HEK293 (cell line): Measurements from ENCODE around the gene SLIT1.

Experiments used
- CTCF ChIA-PET: fragments of 350-600 bp; formaldehyde crosslinking; extraction: SDS; loops from one replicate; lab custom pipeline; 2021; ENCODE audit warnings: antibody characterized with exemption; lab: Yijun Ruan, JAX
- POLR2A ChIA-PET: fragments of 300-600 bp; formaldehyde crosslinking; extraction: SDS; loops from one replicate; lab custom pipeline; 2020; ENCODE audit warnings: antibody characterized with exemption, inconsistent platforms; lab: Yijun Ruan, JAX
- H3K27ac ChIP-seq: fragments of 200-500 bp; sonication (Bioruptor generic); 2 replicates; pipeline ENCODE4 v1.5.1; 2014; ENCODE audit warnings: low read depth, low read length, control low read depth, inconsistent platforms; ENCODE audit errors: extremely low read depth
- H3K36me3 ChIP-seq, 2 experiments: fragments of 200-500 bp in 1 of 2; sonication (Bioruptor generic) in 1 of 2; 1 replicate in 1 of 2; 2 replicates in 1 of 2; pipeline ENCODE4 v1.5.1; 2014 to 2017; ENCODE audit warnings: inconsistent platforms in 2 of 2, low read length in 2 of 2; ENCODE audit not compliant: control insufficient read depth in 2 of 2, insufficient read depth in 1 of 2
- H3K4me1 ChIP-seq: fragments of 200-500 bp; sonication (Bioruptor generic); 2 replicates; pipeline ENCODE4 v1.5.1; 2014; ENCODE audit warnings: mild to moderate bottlenecking, low read length, inconsistent platforms; ENCODE audit not compliant: control insufficient read depth, insufficient read depth
- H3K4me3 ChIP-seq: 2 replicates; pipeline ENCODE4 v1.5.1; 2011; ENCODE audit warnings: low read depth, mild to moderate bottlenecking, control low read depth, low read length, moderate library complexity
- H3K9me3 ChIP-seq: fragments of 200-500 bp; sonication (Bioruptor generic); 2 replicates; pipeline ENCODE4 v1.5.1; 2014; ENCODE audit warnings: low read depth, low read length, inconsistent platforms; ENCODE audit not compliant: control insufficient read depth, insufficient read depth
- EGR2 ChIP-seq: fragments of 450-650 bp; formaldehyde crosslinking; IDR thresholded peaks from 2 replicates; pipeline ENCODE4 v1.5.1; 2016; ENCODE audit warnings: low read depth, missing biosample characterization, missing genetic modification characterization
- GLI2 ChIP-seq: fragments of 450-650 bp; formaldehyde crosslinking; IDR thresholded peaks from 2 replicates; pipeline ENCODE4; 2017; ENCODE audit warnings: missing biosample characterization, missing genetic modification characterization, low read depth, borderline replicate concordance
- IKZF3 ChIP-seq: fragments of 450-650 bp; IDR thresholded peaks from 2 replicates; pipeline ENCODE4 v1.5.0; 2018; ENCODE audit warnings: missing biosample characterization, mild to moderate bottlenecking, missing genetic modification characterization, moderate library complexity
- RBAK ChIP-seq: fragments of 450-650 bp; formaldehyde crosslinking; IDR thresholded peaks from 2 replicates; pipeline ENCODE4 v1.5.1; 2016; ENCODE audit warnings: missing biosample characterization, missing genetic modification characterization
- REPIN1 ChIP-seq: fragments of 450-650 bp; formaldehyde crosslinking; IDR thresholded peaks from 2 replicates; pipeline ENCODE4 v1.5.1; 2017; ENCODE audit warnings: missing biosample characterization, missing genetic modification characterization, low read depth
- ZBTB48 ChIP-seq: fragments of 450-650 bp; formaldehyde crosslinking; IDR thresholded peaks from 2 replicates; pipeline ENCODE4 v1.5.1; 2016; ENCODE audit warnings: missing biosample characterization, missing genetic modification characterization
- ZNF16 ChIP-seq: fragments of 450-650 bp; formaldehyde crosslinking; IDR thresholded peaks from 2 replicates; pipeline ENCODE4 v1.5.1; 2016; ENCODE audit warnings: low read depth, missing biosample characterization, missing genetic modification characterization
- ZNF239 ChIP-seq: fragments of 450-650 bp; formaldehyde crosslinking; IDR thresholded peaks from 2 replicates; pipeline ENCODE4 v1.5.1; 2016; ENCODE audit warnings: missing biosample characterization, missing genetic modification characterization
- ZNF623 ChIP-seq: fragments of 450-650 bp; formaldehyde crosslinking; IDR thresholded peaks from 2 replicates; pipeline ENCODE4 v1.5.1; 2016; ENCODE audit warnings: missing biosample characterization, missing genetic modification characterization
- ZNF76 ChIP-seq: fragments of 450-650 bp; formaldehyde crosslinking; IDR thresholded peaks from 2 replicates; pipeline ENCODE4; 2016; ENCODE audit warnings: low read depth, missing biosample characterization, missing genetic modification characterization, borderline replicate concordance
- ZNF792 ChIP-seq: fragments of 450-650 bp; formaldehyde crosslinking; IDR thresholded peaks from 2 replicates; pipeline ENCODE4 v1.5.1; 2016; ENCODE audit warnings: missing biosample characterization, missing genetic modification characterization
- ZXDB ChIP-seq: fragments of 450-650 bp; formaldehyde crosslinking; IDR thresholded peaks from 2 replicates; pipeline ENCODE4 v1.5.1; 2016; ENCODE audit warnings: missing biosample characterization, missing genetic modification characterization
- TF ChIP-seq, protein P1 (sequence below): fragments of 450-650 bp; formaldehyde crosslinking; IDR thresholded peaks from 2 replicates; pipeline ENCODE4 v1.5.1; 2017; ENCODE audit warnings: missing biosample characterization, missing genetic modification characterization
- TF ChIP-seq, protein P2 (sequence below): fragments of 450-650 bp; formaldehyde crosslinking; IDR thresholded peaks from 2 replicates; pipeline ENCODE4 v1.5.1; 2016; ENCODE audit warnings: missing biosample characterization, missing genetic modification characterization
- TF ChIP-seq, protein P3 (sequence below): fragments of 450-650 bp; formaldehyde crosslinking; IDR thresholded peaks from 2 replicates; pipeline ENCODE4 v1.5.1; 2016; ENCODE audit warnings: missing biosample characterization, missing genetic modification characterization, borderline replicate concordance
- TF ChIP-seq, protein P4 (sequence below): fragments of 450-650 bp; formaldehyde crosslinking; IDR thresholded peaks from 2 replicates; pipeline ENCODE4 v1.5.1; 2016; ENCODE audit warnings: missing biosample characterization, missing genetic modification characterization
- TF ChIP-seq, protein P5 (sequence below): fragments of 450-650 bp; formaldehyde crosslinking; conservative IDR thresholded peaks from 2 replicates; pipeline ENCODE4 v1.5.1; 2016; ENCODE audit warnings: low read depth, missing biosample characterization, missing genetic modification characterization
- TF ChIP-seq, protein P6 (sequence below): fragments of 450-650 bp; formaldehyde crosslinking; IDR thresholded peaks from 2 replicates; pipeline ENCODE4 v1.5.1; 2016; ENCODE audit warnings: missing biosample characterization, missing genetic modification characterization

The SLIT1 gene

DNA sequence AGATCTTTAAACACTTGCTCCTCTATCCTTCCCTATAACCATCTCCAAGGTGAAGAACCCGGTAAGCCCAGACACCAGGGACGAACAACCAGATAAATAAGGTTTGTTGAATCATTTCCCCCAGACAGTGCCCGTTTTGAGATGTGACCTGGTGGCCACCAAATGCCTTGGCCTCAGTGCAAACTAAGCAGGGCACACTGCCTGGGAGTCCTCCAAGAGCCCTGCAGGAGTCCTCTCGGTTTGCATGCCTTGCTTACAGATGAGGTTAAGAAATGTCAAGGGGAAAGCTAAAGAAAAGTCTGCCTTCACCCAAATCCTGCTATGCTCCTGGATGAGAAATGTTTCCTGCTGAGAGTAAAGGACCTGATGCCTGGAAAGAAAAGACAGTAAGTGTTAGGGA is 31.6 kb downstream of the SLIT1 start (continued):
- TF ChIP-seq, protein P1, sequence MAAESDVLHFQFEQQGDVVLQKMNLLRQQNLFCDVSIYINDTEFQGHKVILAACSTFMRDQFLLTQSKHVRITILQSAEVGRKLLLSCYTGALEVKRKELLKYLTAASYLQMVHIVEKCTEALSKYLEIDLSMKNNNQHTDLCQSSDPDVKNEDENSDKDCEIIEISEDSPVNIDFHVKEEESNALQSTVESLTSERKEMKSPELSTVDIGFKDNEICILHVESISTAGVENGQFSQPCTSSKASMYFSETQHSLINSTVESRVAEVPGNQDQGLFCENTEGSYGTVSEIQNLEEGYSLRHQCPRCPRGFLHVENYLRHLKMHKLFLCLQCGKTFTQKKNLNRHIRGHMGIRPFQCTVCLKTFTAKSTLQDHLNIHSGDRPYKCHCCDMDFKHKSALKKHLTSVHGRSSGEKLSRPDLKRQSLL (tag by site-specific recombination): no peak
- TF ChIP-seq REPIN1 (tag by site-specific recombination) (no peak), ZNF623 (no peak), ZBTB48 (tag by site-specific recombination) (no peak)

DNA sequence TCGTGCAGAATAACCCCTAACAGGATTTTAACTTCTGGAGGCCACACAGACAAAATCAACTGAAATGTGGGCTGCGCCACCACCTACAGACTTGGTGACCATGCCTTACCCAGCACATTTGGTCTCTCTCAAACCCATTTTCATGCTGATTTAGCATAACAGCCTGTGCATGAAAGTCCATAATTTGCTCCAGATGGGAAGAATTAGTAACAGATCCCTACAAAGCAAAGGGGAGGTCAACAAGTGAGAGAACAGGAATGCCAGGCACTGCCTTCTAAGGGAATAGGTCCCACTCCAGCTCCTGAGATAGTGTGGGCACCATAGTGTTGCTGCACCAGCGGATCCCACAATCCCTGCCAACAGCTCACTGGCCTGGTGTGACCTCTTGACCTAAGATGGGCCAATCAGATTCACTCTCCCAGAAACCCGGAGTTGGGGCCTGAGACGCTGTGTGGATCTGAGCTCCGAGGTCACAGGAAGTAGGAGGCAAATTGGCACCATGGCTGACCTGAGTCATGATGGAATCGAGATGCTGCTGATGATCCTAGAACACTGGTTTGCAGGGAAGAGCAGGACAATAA is 32.4 kb downstream of the SLIT1 start:
- Histone ChIP-seq H3K4me1 (no peaks in the 10 kb centered on the region), H3K36me3 (no peaks in the 10 kb centered on the region), H3K27ac (no peak overlapping the region), H3K9me3 (no peaks in the 10 kb centered on the region), H3K4me3 (no peak overlapping the region)
- ChIA-PET CTCF (interaction anchor here (0.7 kb wide), 1 partner anchor 30 kb away, joined by 3 read pairs; no protein-coding TSS in a partner anchor), POLR2A (no interaction called here)
- TF ChIP-seq, protein P2, sequence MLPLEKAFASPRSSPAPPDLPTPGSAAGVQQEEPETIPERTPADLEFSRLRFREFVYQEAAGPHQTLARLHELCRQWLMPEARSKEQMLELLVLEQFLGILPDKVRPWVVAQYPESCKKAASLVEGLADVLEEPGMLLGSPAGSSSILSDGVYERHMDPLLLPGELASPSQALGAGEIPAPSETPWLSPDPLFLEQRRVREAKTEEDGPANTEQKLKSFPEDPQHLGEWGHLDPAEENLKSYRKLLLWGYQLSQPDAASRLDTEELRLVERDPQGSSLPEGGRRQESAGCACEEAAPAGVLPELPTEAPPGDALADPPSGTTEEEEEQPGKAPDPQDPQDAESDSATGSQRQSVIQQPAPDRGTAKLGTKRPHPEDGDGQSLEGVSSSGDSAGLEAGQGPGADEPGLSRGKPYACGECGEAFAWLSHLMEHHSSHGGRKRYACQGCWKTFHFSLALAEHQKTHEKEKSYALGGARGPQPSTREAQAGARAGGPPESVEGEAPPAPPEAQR (tag by site-specific recombination): no peak
- TF ChIP-seq ZNF239 (tag by site-specific recombination) (no peak), ZNF792 (tag by site-specific recombination) (no peak), EGR2 (no peak), RBAK (no peak), GLI2 (no peak), ZNF76 (no peak), IKZF3 (tag by site-specific recombination) (no peak), ZXDB (tag by site-specific recombination) (no peak), ZNF16 (tag by site-specific recombination) (no peak)
- TF ChIP-seq, protein P3, sequence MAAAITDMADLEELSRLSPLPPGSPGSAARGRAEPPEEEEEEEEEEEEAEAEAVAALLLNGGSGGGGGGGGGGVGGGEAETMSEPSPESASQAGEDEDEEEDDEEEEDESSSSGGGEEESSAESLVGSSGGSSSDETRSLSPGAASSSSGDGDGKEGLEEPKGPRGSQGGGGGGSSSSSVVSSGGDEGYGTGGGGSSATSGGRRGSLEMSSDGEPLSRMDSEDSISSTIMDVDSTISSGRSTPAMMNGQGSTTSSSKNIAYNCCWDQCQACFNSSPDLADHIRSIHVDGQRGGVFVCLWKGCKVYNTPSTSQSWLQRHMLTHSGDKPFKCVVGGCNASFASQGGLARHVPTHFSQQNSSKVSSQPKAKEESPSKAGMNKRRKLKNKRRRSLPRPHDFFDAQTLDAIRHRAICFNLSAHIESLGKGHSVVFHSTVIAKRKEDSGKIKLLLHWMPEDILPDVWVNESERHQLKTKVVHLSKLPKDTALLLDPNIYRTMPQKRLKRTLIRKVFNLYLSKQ (tag by site-specific recombination): no peak
- TF ChIP-seq, protein P4, sequence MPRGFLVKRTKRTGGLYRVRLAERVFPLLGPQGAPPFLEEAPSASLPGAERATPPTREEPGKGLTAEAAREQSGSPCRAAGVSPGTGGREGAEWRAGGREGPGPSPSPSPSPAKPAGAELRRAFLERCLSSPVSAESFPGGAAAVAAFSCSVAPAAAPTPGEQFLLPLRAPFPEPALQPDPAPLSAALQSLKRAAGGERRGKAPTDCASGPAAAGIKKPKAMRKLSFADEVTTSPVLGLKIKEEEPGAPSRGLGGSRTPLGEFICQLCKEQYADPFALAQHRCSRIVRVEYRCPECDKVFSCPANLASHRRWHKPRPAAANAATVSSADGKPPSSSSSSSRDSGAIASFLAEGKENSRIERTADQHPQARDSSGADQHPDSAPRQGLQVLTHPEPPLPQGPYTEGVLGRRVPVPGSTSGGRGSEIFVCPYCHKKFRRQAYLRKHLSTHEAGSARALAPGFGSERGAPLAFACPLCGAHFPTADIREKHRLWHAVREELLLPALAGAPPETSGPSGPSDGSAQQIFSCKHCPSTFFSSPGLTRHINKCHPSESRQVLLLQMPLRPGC (tag by site-specific recombination): no peak
- TF ChIP-seq, protein P5, sequence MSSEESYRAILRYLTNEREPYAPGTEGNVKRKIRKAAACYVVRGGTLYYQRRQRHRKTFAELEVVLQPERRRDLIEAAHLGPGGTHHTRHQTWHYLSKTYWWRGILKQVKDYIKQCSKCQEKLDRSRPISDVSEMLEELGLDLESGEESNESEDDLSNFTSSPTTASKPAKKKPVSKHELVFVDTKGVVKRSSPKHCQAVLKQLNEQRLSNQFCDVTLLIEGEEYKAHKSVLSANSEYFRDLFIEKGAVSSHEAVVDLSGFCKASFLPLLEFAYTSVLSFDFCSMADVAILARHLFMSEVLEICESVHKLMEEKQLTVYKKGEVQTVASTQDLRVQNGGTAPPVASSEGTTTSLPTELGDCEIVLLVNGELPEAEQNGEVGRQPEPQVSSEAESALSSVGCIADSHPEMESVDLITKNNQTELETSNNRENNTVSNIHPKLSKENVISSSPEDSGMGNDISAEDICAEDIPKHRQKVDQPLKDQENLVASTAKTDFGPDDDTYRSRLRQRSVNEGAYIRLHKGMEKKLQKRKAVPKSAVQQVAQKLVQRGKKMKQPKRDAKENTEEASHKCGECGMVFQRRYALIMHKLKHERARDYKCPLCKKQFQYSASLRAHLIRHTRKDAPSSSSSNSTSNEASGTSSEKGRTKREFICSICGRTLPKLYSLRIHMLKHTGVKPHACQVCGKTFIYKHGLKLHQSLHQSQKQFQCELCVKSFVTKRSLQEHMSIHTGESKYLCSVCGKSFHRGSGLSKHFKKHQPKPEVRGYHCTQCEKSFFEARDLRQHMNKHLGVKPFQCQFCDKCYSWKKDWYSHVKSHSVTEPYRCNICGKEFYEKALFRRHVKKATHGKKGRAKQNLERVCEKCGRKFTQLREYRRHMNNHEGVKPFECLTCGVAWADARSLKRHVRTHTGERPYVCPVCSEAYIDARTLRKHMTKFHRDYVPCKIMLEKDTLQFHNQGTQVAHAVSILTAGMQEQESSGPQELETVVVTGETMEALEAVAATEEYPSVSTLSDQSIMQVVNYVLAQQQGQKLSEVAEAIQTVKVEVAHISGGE: no peak
- TF ChIP-seq, protein P6, sequence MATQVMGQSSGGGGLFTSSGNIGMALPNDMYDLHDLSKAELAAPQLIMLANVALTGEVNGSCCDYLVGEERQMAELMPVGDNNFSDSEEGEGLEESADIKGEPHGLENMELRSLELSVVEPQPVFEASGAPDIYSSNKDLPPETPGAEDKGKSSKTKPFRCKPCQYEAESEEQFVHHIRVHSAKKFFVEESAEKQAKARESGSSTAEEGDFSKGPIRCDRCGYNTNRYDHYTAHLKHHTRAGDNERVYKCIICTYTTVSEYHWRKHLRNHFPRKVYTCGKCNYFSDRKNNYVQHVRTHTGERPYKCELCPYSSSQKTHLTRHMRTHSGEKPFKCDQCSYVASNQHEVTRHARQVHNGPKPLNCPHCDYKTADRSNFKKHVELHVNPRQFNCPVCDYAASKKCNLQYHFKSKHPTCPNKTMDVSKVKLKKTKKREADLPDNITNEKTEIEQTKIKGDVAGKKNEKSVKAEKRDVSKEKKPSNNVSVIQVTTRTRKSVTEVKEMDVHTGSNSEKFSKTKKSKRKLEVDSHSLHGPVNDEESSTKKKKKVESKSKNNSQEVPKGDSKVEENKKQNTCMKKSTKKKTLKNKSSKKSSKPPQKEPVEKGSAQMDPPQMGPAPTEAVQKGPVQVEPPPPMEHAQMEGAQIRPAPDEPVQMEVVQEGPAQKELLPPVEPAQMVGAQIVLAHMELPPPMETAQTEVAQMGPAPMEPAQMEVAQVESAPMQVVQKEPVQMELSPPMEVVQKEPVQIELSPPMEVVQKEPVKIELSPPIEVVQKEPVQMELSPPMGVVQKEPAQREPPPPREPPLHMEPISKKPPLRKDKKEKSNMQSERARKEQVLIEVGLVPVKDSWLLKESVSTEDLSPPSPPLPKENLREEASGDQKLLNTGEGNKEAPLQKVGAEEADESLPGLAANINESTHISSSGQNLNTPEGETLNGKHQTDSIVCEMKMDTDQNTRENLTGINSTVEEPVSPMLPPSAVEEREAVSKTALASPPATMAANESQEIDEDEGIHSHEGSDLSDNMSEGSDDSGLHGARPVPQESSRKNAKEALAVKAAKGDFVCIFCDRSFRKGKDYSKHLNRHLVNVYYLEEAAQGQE (tag by site-specific recombination): no peak
